Aorta (tissue), 5 donors: ENCODE data around the gene CMC4. TPM values are rescaled to one million over a fixed set of nuclear protein-coding genes. Genes with fewer than 3 reads are reported as not detected.

Experiments used
- ATAC-seq: fragments of 200-7000 bp; cut with Tn5 transposase; one replicate; pipeline ENCODE4 v1.9.1; 2022; ENCODE audit warnings: moderate library complexity; ENCODE audit not compliant: low FRiP score
- DNase-seq, 2 donors: peaks; one replicate each; pipeline ENCODE4 v3.0.0-alpha.2; 2020
- H3K27ac ChIP-seq, 2 donors: one replicate each; pipeline ENCODE4 v1.5.1; 2013; ENCODE audit warnings: low read length in 2 of 2, mild to moderate bottlenecking in 2 of 2, moderate library complexity in 2 of 2, control low read depth in 1 of 2, inconsistent platforms in 1 of 2, low read depth in 1 of 2
- H3K27me3 ChIP-seq, 2 donors: one replicate each; pipeline ENCODE4 v1.6.1; 2013; ENCODE audit warnings: control low read depth in 1 of 2, low read length in 1 of 2, mild to moderate bottlenecking in 1 of 2, moderate library complexity in 1 of 2; ENCODE audit not compliant: insufficient read depth in 2 of 2, control insufficient read depth in 1 of 2
- H3K36me3 ChIP-seq, 2 donors: one replicate each; pipeline ENCODE4 v1.6.1; 2013; ENCODE audit warnings: control low read depth in 1 of 2, low read length in 1 of 2, mild to moderate bottlenecking in 1 of 2; ENCODE audit not compliant: insufficient read depth in 2 of 2, control insufficient read depth in 1 of 2
- H3K4me1 ChIP-seq, 2 donors: one replicate each; pipeline ENCODE4 v1.6.1; 2013; ENCODE audit warnings: low read length in 2 of 2, control low read depth in 1 of 2, mild to moderate bottlenecking in 1 of 2, moderate library complexity in 1 of 2; ENCODE audit not compliant: insufficient read depth in 2 of 2, control insufficient read depth in 1 of 2
- H3K4me3 ChIP-seq, 2 donors: one replicate each; pipeline ENCODE4 v1.5.1; 2013; ENCODE audit warnings: low read length in 2 of 2, control low read depth in 1 of 2, mild to moderate bottlenecking in 1 of 2
- H3K9me3 ChIP-seq: one replicate; pipeline ENCODE4 v1.6.1; 2013; ENCODE audit warnings: mild to moderate bottlenecking, low read length; ENCODE audit not compliant: control insufficient read depth
- WGBS, 2 donors: extraction: QIAGEN DNeasy Blood & Tissue Kit; methylation state at CpG; one replicate each; pipeline ENCODE4 v1.1.7; 2013; 5-methylcytosine and 5-hydroxymethylcytosine counted together
- intact Hi-C, 2 donors: fragments of 100-400 bp; cut with DNase I; formaldehyde crosslinking; loops; one replicate each; pipeline versions ENCODE4 v1.14.2 to v1.15.0; 2022
- long read RNA-seq, 2 donors: library from polyadenylated mRNA; unstranded; transcript quantifications; one replicate each; pipeline ENCODE4 v2.0.0, GENCODE V29; 2020 to 2021
- polyA plus RNA-seq, 2 donors: library from polyadenylated mRNA; stranded (reverse); fragments of 200-250 nt; gene quantifications; one replicate each; pipeline ENCODE4 v1.2.3, GENCODE V29; 2013
- total RNA-seq, 2 donors: library from RNA; stranded (reverse); fragmentation: NEBNext Ultra II Directional; extraction: Animal tissue kit (Norgen Biotek cat#: 25700); gene quantifications; one replicate each; pipeline ENCODE4 v1.2.1, GENCODE V29; 2021
- donor health status: healthy with polysubstance abuse.
- donor health status: Bipolar disorder and iron deficiency.
- donor health status: DM: no; HTN: no; CAD: no.
- donor health status: DM: no; HTN: no; CAD: no.
- donor health status: DM: yes; HTN: yes; CAD: no.

CMC4 gene
- total RNA-seq, result 1 to 10 TPM; 4.8 to 6.6 TPM
- polyA plus RNA-seq, result 10 to 100 TPM; 27.8 to 31.6 TPM
- long read RNA-seq, donor 1, partial matches to known transcripts, result 0 of 5 reads
- long read RNA-seq, donor 1, other reads (novel, unspliced or antisense), result 1 of 5 reads
- long read RNA-seq, donor 2, transcript CMC4-202 (3 exons, 1,107 nt), result major isoform, 7 of 8 reads
- long read RNA-seq, donor 2, partial matches to known transcripts, result 0 of 8 reads
- long read RNA-seq, donor 2, other reads (novel, unspliced or antisense), result 1 of 8 reads

- DNase-seq, result peak; percentile 87 to 92
- H3K27ac ChIP-seq, result peak within 1 kb of the TSS; percentile 20 to 90
- H3K9me3 ChIP-seq, result no peaks in the 10 kb centered on the region
- ATAC-seq, result peak; percentile 93
- peak within 1 kb of the TSS; percentile 42 to 79 for H3K4me3 ChIP-seq
- 1 to 29% methylated on average over 43 to 81 of the region's 81 CpGs for WGBS, 2 donors
- intact Hi-C loops, result no loop called here
- no peaks in the 10 kb centered on the region for H3K4me1 ChIP-seq
- peaks cover 0 to 3% of the 10 kb centered on the region in 2 donors for H3K36me3 ChIP-seq
- H3K27me3 ChIP-seq, result no peaks in the 10 kb centered on the region
These were observed at the start of gene CMC4, which contains the start of the genes BRCC3 and MTCP1 for GRCh38 chrX:155070975-155071693. Gene CMC4, minus strand, starts transcription at chrX:155071136. Its CDS starts 7,113 bp downstream, at chrX:155064023. Gene BRCC3, plus strand, starts transcription at chrX:155071508. Its CDS starts 20 bp downstream, at chrX:155071528. Gene MTCP1, minus strand, starts transcription at chrX:155071136. Its CDS starts 5,126 bp downstream, at chrX:155066010.

GRCh38 chrX:155115174-155115819, 44.4 kb upstream of the CMC4 start:
- Histone ChIP-seq H3K4me1 (no peaks in the 10 kb centered on the region), H3K36me3 (peaks cover 0 to 3% of the 10 kb centered on the region in 2 donors), H3K27me3 (no peaks in the 10 kb centered on the region), H3K4me3 (no peak overlapping the region), H3K27ac (no peak overlapping the region), H3K9me3 (no peaks in the 10 kb centered on the region)
- DNase-seq (no peak), ATAC-seq (no peak)
- intact Hi-C loops, result no loop called here
- WGBS, 2 donors, result 73 to 92% methylated on average over 1 of the region's 1 CpG

- no peaks in the 10 kb centered on the region for H3K4me1 ChIP-seq
- intact Hi-C loops, result no loop called here
- H3K4me3 ChIP-seq, result no peak overlapping the region
- DNase-seq, result no peak
- H3K36me3 ChIP-seq, result peaks cover 0 to 3% of the 10 kb centered on the region in 2 donors
- ATAC-seq, result no peak
- H3K9me3 ChIP-seq, result no peaks in the 10 kb centered on the region
- WGBS, 2 donors, result 83 to 98% methylated on average over 4 of the region's 4 CpGs
- no peaks in the 10 kb centered on the region for H3K27me3 ChIP-seq
- H3K27ac ChIP-seq, result no peak overlapping the region
These were observed 42.2 kb upstream of the CMC4 start for GRCh38 chrX:155113097-155113496.

GRCh38 chrX:155112171-155112570, 41.2 kb upstream of the CMC4 start:
- intact Hi-C loops, result no loop called here
- no peak overlapping the region for H3K4me3 ChIP-seq
- no peak for ATAC-seq
- H3K27ac ChIP-seq, result no peak overlapping the region
- WGBS, 2 donors, result 80 to 98% methylated on average over 3 of the region's 3 CpGs
- H3K4me1 ChIP-seq, result no peaks in the 10 kb centered on the region
- no peaks in the 10 kb centered on the region for H3K27me3 ChIP-seq
- peaks cover 0 to 3% of the 10 kb centered on the region in 2 donors for H3K36me3 ChIP-seq
- H3K9me3 ChIP-seq, result no peaks in the 10 kb centered on the region
- DNase-seq, result no peak

GRCh38 chrX:155108427-155108826, 37.5 kb upstream of the CMC4 start:
- intact Hi-C loops, result no loop called here
- H3K27ac ChIP-seq, result no peak overlapping the region
- no peaks in the 10 kb centered on the region for H3K9me3 ChIP-seq
- H3K36me3 ChIP-seq, result no peaks in the 10 kb centered on the region
- ATAC-seq, result no peak
- no peaks in the 10 kb centered on the region for H3K27me3 ChIP-seq
- no peak overlapping the region for H3K4me3 ChIP-seq
- no peaks in the 10 kb centered on the region for H3K4me1 ChIP-seq
- DNase-seq, result no peak

GRCh38 chrX:155105919-155106318, 35.0 kb upstream of the CMC4 start:
- Histone ChIP-seq H3K4me3 (no peak overlapping the region), H3K36me3 (no peaks in the 10 kb centered on the region), H3K4me1 (no peaks in the 10 kb centered on the region), H3K27ac (no peak overlapping the region), H3K9me3 (no peaks in the 10 kb centered on the region), H3K27me3 (no peaks in the 10 kb centered on the region)
- WGBS, 2 donors, result 75 to 99% methylated on average over 2 of the region's 2 CpGs
- ATAC-seq, result no peak
- intact Hi-C loops, result no loop called here
- no peak for DNase-seq

- Histone ChIP-seq H3K27me3 (no peaks in the 10 kb centered on the region), H3K4me1 (no peaks in the 10 kb centered on the region), H3K36me3 (no peaks in the 10 kb centered on the region), H3K27ac (no peak overlapping the region), H3K9me3 (no peaks in the 10 kb centered on the region), H3K4me3 (no peak overlapping the region)
- WGBS, 2 donors, result 32 to 33% methylated on average over 4 of the region's 4 CpGs
- intact Hi-C loops, result no loop called here
- DNase-seq (no peak), ATAC-seq (no peak)
These were observed 23.6 kb upstream of the CMC4 start for GRCh38 chrX:155094468-155095061.

- Histone ChIP-seq H3K9me3 (no peaks in the 10 kb centered on the region), H3K27ac (no peak overlapping the region), H3K4me3 (no peak overlapping the region), H3K4me1 (no peaks in the 10 kb centered on the region), H3K36me3 (peaks cover 0 to 2% of the 10 kb centered on the region in 2 donors), H3K27me3 (no peaks in the 10 kb centered on the region)
- intact Hi-C loops, result loop anchor here in 1 of 2 donors (10.0 kb wide), 1 partner anchor 102 kb away; no protein-coding TSS in a partner anchor
- DNase-seq, result no peak
- no peak for ATAC-seq
- WGBS, 2 donors, result 87 to 97% methylated on average over 26 of the region's 26 CpGs
These were observed 16.2 kb upstream of the CMC4 start for GRCh38 chrX:155086961-155087735.
